OCI-LY3 (cell line): Measurements from ENCODE around the gene RTTN.

Source experiments
- EZH2phosphoT487 ChIP-seq: fragments of 200-600 bp; shearing (Covaris generic); IDR thresholded peaks from 2 replicates; pipeline ENCODE4 v1.6.1; 2018; ENCODE audit warnings: antibody characterized with exemption, mixed run types, low read depth
- TF ChIP-seq, protein P1 (sequence below): fragments of 200-600, 300-600 bp; sonication (generic); IDR thresholded peaks from 2 replicates; pipeline ENCODE4 v1.5.1; 2014; ENCODE audit warnings: antibody characterized with exemption, low read length, low read depth

DNA sequence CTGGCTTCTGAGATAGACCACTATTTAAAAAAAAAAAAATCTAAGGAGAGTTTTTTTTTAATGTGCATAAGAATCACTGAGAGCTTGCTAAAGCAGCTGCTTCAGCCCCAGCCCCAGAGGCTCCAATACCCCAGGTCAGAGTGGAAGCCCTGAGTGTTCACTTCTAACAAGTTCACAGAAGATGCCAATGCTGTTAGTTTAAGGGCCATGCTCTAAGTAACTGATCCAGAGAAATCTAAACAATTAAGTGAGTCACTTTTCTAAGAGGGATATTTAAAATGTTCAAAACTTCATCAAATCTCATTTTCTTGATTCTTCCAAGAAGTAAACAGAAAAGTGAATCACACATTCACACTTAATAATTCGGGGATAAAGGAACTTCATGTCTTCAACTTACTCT, 131.4 kb downstream of the RTTN start:
- TF ChIP-seq, protein P1, sequence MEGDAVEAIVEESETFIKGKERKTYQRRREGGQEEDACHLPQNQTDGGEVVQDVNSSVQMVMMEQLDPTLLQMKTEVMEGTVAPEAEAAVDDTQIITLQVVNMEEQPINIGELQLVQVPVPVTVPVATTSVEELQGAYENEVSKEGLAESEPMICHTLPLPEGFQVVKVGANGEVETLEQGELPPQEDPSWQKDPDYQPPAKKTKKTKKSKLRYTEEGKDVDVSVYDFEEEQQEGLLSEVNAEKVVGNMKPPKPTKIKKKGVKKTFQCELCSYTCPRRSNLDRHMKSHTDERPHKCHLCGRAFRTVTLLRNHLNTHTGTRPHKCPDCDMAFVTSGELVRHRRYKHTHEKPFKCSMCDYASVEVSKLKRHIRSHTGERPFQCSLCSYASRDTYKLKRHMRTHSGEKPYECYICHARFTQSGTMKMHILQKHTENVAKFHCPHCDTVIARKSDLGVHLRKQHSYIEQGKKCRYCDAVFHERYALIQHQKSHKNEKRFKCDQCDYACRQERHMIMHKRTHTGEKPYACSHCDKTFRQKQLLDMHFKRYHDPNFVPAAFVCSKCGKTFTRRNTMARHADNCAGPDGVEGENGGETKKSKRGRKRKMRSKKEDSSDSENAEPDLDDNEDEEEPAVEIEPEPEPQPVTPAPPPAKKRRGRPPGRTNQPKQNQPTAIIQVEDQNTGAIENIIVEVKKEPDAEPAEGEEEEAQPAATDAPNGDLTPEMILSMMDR, result no peak
- no peak for TF ChIP-seq EZH2phosphoT487
